Cardiac fibroblast (primary cell): Measurements from ENCODE around the gene SERPINE2.

Experiments used
- DNase-seq, 2 donors: peaks; one replicate each; pipeline versions ENCODE4 v3.0.0 to v3.0.0-alpha.2; 2010; ENCODE audit warnings: low read depth in 2 of 2
- H3K4me3 ChIP-seq, 2 donors: replicated peaks in 1 of 2; 1 replicate in 1 of 2; 2 replicates in 1 of 2; pipeline ENCODE4 v1.5.1; 2011; ENCODE audit warnings: low read depth in 2 of 2, low read length in 2 of 2, mild to moderate bottlenecking in 2 of 2, moderate library complexity in 1 of 2
- TF ChIP-seq, protein P1 (sequence below): IDR thresholded peaks from one replicate; pipeline ENCODE4 v1.5.1; 2011; ENCODE audit warnings: low read depth, mild to moderate bottlenecking, low read length, inconsistent platforms

The SERPINE2 gene

DNA sequence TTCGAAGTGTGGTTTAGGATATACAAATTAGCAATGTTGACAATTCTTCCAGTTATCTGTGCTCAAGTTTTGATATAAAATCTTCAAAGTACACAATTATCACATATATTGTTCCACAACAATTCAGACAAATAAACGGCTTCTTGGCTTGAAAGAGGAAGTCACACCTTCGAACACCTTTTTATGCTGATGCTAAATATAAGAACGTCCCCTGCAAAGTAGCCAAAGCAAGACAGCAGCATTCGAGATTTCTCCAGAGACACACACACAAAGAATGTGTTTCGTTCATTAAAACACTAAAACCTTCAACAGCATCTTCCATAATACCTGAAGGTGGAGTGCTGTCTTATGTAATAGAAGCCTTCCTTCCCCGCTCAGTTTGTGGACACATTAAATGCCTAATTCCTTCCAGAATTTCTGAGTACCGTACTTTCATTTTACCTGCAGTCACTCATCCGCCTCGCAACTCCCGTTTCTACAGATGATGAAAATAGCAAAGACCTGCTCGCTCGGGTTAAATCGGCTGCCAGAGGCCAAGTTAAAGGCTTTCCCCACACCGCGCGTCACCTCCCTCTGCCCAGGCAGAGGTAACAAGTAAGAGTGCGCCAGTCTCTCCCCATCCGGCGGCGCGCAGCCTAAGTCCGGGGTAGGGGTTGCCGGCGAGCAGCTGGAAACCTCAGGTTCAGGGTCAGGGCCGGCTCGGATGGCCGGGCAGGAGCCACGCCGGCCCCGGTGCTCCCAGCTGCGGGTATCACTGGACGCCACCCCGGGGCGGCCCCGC lies 847 bp downstream of the SERPINE2 start:
- TF ChIP-seq, protein P1, sequence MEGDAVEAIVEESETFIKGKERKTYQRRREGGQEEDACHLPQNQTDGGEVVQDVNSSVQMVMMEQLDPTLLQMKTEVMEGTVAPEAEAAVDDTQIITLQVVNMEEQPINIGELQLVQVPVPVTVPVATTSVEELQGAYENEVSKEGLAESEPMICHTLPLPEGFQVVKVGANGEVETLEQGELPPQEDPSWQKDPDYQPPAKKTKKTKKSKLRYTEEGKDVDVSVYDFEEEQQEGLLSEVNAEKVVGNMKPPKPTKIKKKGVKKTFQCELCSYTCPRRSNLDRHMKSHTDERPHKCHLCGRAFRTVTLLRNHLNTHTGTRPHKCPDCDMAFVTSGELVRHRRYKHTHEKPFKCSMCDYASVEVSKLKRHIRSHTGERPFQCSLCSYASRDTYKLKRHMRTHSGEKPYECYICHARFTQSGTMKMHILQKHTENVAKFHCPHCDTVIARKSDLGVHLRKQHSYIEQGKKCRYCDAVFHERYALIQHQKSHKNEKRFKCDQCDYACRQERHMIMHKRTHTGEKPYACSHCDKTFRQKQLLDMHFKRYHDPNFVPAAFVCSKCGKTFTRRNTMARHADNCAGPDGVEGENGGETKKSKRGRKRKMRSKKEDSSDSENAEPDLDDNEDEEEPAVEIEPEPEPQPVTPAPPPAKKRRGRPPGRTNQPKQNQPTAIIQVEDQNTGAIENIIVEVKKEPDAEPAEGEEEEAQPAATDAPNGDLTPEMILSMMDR: peak; percentile 1
- peak overlapping the region; percentile 79 to 80 for H3K4me3 ChIP-seq
- DNase-seq: peak; percentile 49 to 52

DNA sequence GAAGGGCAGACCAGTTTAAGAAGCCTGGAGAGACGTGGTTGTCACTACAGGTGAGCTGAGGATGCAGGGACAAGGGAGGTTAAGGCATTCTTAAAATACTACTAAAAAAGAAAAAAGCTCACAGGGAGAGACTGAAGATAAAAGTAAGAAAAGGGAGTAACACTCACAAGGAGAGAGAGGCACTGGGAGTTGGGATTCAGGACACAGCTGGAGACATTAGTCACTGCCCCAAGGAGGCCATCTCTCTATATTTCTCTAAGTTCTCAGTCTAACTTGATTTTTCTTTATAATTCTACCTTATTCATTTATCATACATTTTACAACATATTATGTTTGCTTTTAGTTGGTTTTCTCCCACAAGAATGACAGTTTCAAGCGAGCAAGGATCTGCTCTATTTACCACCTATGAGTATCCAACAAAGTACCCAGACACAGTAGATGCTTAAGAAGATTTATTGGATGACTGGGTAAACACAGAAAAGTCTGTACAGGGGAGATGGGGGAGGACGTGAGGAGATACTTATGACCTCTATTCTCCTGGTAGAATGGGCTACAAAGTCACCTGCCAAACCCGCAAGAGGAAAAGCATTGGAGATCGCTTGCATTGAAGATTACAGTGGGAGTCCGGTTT lies 2.2 kb downstream of the SERPINE2 start:
- TF ChIP-seq, protein P1: no peak
- DNase-seq: no peak
- peak overlapping the region in 1 of 2 donors; percentile 79 for H3K4me3 ChIP-seq

DNA sequence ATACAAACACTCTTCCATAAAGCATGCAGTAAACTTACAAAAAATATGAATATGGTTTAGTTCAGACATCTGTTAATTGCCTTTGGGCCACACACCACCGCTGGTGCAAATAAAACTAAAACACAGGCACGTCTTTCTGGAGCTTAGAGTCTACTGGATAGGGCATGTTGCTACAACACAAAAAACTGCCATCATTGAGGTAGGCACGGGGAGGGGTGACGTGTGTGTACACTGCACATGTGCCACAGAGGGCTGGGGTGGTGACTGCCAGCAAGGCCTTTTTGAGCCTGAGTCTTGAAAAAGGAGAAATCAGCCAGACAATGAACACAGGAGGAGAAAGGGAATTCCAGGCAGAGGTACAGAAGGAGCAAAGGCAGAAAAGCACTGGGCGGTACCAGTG lies 5.1 kb downstream of the SERPINE2 start:
- no peak for DNase-seq
- TF ChIP-seq, protein P1: no peak

DNA sequence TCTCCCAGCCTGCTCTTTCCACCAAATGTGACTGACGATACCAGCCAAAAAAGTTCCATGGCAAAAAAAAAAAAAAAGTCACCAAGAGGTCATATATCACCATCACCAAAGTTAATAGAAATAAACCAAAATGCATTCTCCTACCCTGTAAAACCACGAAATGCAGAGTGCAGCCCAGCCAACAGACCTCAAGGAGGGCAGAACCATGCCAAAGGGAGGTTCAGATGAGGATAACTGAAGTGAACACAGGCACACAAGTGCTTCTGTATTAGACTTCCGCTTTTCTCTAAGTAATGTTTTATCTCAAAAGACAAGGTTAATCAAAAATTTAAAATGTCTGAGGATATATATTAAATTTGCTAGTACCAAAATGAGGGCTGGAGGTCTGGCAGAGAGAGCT lies 5.5 kb downstream of the SERPINE2 start:
- TF ChIP-seq, protein P1: no peak
- no peak overlapping the region for H3K4me3 ChIP-seq
- no peak for DNase-seq

More for the DNA sequence above, 5.1 kb downstream of the SERPINE2 start:
- H3K4me3 ChIP-seq: no peak overlapping the region

DNA sequence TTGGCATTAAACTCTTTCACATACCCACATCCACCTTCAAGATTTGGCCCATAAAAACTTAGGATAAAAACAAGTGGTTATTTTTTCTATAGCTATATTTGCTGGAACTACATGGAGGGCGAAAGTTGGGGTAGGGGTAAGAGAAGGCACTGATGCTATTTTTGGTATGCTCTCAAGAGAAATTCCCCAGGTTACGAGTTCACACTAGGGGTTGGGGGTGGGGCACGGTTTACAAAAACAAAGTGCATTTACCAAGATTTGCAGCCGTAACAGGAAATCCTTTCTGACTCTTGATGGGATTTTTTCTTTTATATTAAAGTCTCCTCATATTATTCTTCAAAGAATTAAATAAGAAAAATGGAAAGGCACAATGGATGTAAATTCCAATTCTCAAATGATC lies 6.8 kb downstream of the SERPINE2 start:
- no peak overlapping the region for H3K4me3 ChIP-seq
- no peak for DNase-seq
- TF ChIP-seq, protein P1: no peak

DNA sequence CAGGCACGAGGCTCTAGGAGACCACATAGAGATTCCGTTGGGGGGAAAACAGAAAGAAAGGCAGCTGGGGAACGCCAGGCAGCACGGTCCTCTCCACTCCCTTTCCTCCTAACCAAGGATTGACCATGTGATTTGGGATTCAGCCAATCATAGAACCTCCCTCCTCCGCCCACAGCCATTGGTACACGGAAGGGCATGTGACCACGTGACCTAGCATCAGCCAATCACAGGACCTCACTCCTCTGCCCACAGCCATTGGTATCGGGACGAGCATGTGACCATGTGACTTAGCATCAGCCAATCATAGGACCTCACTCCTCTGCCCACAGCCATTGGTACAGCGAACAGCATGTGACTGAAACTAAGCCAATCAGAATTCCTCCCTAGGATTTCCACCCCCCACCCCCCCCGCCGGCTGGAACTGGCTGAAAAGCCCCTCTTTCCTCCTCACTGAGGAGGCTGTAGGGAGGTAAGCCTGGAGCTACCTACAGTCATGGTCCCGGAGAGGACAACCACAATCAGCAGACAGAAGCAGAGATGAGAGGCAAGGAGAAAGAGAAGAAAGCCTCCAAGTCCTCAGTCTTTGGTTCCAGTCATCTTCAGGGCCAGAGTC lies 7.6 kb downstream of the SERPINE2 start:
- no peak overlapping the region for H3K4me3 ChIP-seq
- TF ChIP-seq, protein P1: no peak
- DNase-seq: no peak
